ENCODE data around the gene LRFN4. TPM values are rescaled to one million over a fixed set of nuclear protein-coding genes. Genes with fewer than 3 reads are reported as not detected.

Gene LRFN4
- polyA plus RNA-seq, 3 donors: 1.0 to 7.7 (median 1.7) TPM

DNA sequence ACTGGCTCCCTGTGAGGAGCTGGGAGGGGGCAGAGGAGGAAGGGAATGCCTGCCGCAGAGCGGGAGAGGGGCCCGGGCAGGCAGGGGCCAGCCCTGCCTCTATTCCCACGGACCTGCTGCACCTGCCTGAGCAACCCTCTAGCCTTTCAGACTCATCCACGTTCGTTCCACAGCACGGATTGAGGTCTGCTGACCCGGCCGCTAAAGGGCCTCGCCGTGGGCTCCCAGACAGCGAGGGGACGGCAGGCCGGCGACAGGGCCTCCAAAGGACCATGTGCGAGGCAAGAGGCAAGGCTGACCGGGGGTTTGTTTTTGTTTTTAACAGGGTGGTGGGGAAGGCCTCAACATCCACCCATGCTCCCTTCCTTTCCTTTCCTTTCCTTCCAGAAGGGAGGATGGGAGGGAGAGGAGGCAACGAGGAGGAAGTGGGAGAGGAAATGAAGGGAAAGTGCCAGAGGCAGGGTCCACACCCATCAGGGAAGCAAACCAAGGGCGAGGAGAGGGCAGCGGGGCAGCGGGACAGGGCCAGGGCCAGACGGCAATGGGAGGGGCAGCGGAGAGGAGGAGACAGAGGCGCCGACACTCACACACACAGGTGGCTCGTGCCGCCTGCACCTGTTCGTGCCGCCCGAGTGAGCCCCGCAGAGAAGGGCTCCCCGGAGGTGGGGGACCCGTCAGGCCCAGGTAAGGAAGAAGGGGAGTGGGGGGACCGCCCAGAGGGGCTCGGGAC, 7.5 kb downstream of the LRFN4 start:
- Histone ChIP-seq H3K4me2 (replicated peaks; ENCODE audit: extremely low read depth, low read length, poor library complexity, severe bottlenecking) (no peak overlapping the region), H3K79me2 (ENCODE audit: insufficient read depth, low read length) (no peaks in the 10 kb centered on the region), H3K27ac (ENCODE audit: low read depth in 1 of 2, low read length in 2 of 2) (no peak overlapping the region), H3K9ac (ENCODE audit: insufficient read depth, low read length, poor library complexity, severe bottlenecking) (no peak overlapping the region), H3K27me3 (ENCODE audit: control insufficient read depth in 2 of 2, insufficient read depth in 2 of 2, low read length in 2 of 2) (no peaks in the 10 kb centered on the region), H4K20me1 (ENCODE audit: insufficient read depth, low read length) (no peaks in the 10 kb centered on the region), H3K9me3 (replicated peaks in 1 of 2; ENCODE audit: control insufficient read depth in 1 of 2, insufficient read depth in 1 of 2, low read length in 2 of 2) (no peaks in the 10 kb centered on the region), H3K4me1 (ENCODE audit: control insufficient read depth in 1 of 2, insufficient read depth in 2 of 2, low read length in 2 of 2) (no peaks in the 10 kb centered on the region), H3K4me3 (replicated peaks in 1 of 3; ENCODE audit: low read depth in 2 of 3, low read length in 3 of 3) (no peak overlapping the region), H2AFZ (ENCODE audit: insufficient read depth, low read depth, low read length, poor library complexity, severe bottlenecking) (no peak overlapping the region), H3K36me3 (replicated peaks in 1 of 2; ENCODE audit: control insufficient read depth in 1 of 2, insufficient read depth in 2 of 2, low read length in 2 of 2) (no peaks in the 10 kb centered on the region)
- Mint-ChIP-seq H3K27me3 (ENCODE audit: low read depth in 3 of 3) (peaks cover 0 to 3% (median 0%) of the 10 kb centered on the region in 3 donors), H3K36me3 (peaks cover 0 to 3% of the 10 kb centered on the region in 2 donors), H3K4me1 (peaks cover 5% of the 10 kb centered on the region), H3K27ac (no peak overlapping the region), H3K4me3 (no peak overlapping the region), H3K9me3 (peaks cover 0 to 3% (median 0%) of the 10 kb centered on the region in 7 donors)
- TF ChIP-seq, protein P1, sequence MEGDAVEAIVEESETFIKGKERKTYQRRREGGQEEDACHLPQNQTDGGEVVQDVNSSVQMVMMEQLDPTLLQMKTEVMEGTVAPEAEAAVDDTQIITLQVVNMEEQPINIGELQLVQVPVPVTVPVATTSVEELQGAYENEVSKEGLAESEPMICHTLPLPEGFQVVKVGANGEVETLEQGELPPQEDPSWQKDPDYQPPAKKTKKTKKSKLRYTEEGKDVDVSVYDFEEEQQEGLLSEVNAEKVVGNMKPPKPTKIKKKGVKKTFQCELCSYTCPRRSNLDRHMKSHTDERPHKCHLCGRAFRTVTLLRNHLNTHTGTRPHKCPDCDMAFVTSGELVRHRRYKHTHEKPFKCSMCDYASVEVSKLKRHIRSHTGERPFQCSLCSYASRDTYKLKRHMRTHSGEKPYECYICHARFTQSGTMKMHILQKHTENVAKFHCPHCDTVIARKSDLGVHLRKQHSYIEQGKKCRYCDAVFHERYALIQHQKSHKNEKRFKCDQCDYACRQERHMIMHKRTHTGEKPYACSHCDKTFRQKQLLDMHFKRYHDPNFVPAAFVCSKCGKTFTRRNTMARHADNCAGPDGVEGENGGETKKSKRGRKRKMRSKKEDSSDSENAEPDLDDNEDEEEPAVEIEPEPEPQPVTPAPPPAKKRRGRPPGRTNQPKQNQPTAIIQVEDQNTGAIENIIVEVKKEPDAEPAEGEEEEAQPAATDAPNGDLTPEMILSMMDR (IDR thresholded peaks at IDR 0.05): no peak
- WGBS (ENCODE audit: insufficient coverage): 82% methylated on average over 14 of the region's 35 CpGs
- intact Hi-C loops (cut with micrococcal nuclease): no loop called here
- DNase-seq: no peak

DNA sequence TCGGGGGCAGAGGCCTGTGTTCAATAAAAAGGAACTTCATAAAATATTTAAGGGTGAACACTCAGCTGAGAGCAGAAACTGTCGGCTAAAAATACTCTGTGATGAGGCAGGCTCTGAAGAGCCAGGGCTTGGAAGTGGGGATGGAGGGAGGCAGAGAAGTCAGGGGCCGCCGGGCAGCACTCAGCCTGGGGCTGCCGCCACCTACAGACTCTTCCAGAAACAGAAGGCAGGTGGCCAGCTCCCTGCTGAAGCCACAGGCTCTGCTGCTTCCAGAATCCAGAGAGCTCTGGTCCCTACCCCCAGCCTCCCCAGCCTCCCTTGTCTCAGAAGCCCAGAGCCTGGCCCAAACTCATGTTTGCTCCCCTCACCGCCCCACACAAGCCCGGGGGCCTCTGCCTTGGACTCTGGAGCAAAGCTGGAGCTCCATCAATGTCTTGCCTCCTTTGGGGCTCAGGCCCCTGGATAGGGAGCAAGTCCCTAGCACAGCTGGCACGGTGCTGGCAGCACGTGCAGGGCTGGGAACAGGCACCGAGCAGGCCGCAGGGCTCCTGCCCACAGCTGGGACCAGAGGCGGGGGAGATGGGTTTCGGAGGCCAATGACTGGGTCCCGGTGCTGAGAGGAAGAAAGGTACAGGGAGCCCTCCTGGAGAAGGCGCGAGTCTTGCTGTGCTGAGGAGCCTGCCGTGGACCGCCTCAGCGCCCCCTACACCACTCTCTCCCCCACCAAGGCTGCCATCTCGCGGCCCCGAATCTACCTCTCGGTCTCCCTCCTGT, 8.2 kb downstream of the LRFN4 start:
- H3K9ac ChIP-seq (ENCODE audit: insufficient read depth, low read length, poor library complexity, severe bottlenecking): no peak overlapping the region
- H3K36me3 ChIP-seq (replicated peaks in 1 of 2; ENCODE audit: control insufficient read depth in 1 of 2, insufficient read depth in 2 of 2, low read length in 2 of 2): no peaks in the 10 kb centered on the region
- no peaks in the 10 kb centered on the region for H3K4me1 ChIP-seq (ENCODE audit: control insufficient read depth in 1 of 2, insufficient read depth in 2 of 2, low read length in 2 of 2)
- intact Hi-C loops (cut with micrococcal nuclease): no loop called here
- peaks cover 0 to 3% (median 0%) of the 10 kb centered on the region in 7 donors for H3K9me3 Mint-ChIP-seq
- no peak for DNase-seq
- H3K4me1 Mint-ChIP-seq: peaks cover 5% of the 10 kb centered on the region
- peaks cover 0 to 4% of the 10 kb centered on the region in 2 donors for H3K36me3 Mint-ChIP-seq
- peaks cover 0 to 3% (median 0%) of the 10 kb centered on the region in 3 donors for H3K27me3 Mint-ChIP-seq (ENCODE audit: low read depth in 3 of 3)
- H3K4me2 ChIP-seq (replicated peaks; ENCODE audit: extremely low read depth, low read length, poor library complexity, severe bottlenecking): no peak overlapping the region
- TF ChIP-seq, protein P1 (IDR thresholded peaks at IDR 0.05): no peak
- H3K27me3 ChIP-seq (ENCODE audit: control insufficient read depth in 2 of 2, insufficient read depth in 2 of 2, low read length in 2 of 2): no peaks in the 10 kb centered on the region
- no peak overlapping the region for H2AFZ ChIP-seq (ENCODE audit: insufficient read depth, low read depth, low read length, poor library complexity, severe bottlenecking)
- H3K27ac Mint-ChIP-seq: peak overlapping the region in 1 of 7 donors; percentile 31
- no peaks in the 10 kb centered on the region for H3K9me3 ChIP-seq (replicated peaks in 1 of 2; ENCODE audit: control insufficient read depth in 1 of 2, insufficient read depth in 1 of 2, low read length in 2 of 2)
- H3K4me3 Mint-ChIP-seq: no peak overlapping the region
- WGBS (ENCODE audit: insufficient coverage): 95% methylated on average over 10 of the region's 23 CpGs
- H3K27ac ChIP-seq (ENCODE audit: low read depth in 1 of 2, low read length in 2 of 2): no peak overlapping the region
- no peaks in the 10 kb centered on the region for H4K20me1 ChIP-seq (ENCODE audit: insufficient read depth, low read length)
- H3K79me2 ChIP-seq (ENCODE audit: insufficient read depth, low read length): no peaks in the 10 kb centered on the region
- no peak overlapping the region for H3K4me3 ChIP-seq (replicated peaks in 1 of 3; ENCODE audit: low read depth in 2 of 3, low read length in 3 of 3)
